H1 (cell line): ENCODE results near the gene GPN2. TPM values are rescaled to one million over a fixed set of nuclear protein-coding genes. Genes with fewer than 3 reads are reported as not detected.

ENCODE experiments used
- CTCF ChIA-PET: fragments of 300-600 bp; sonication (Branson Sonifier 250); formaldehyde crosslinking; loops from one replicate; lab custom pipeline; 2021; ENCODE audit not compliant: partially characterized antibody; lab: Charles Lee
- POLR2A ChIA-PET: fragments of 300-600 bp; sonication (Branson Sonifier 250); formaldehyde crosslinking; loops from one replicate; lab custom pipeline; 2021; ENCODE audit warnings: inconsistent platforms; ENCODE audit not compliant: partially characterized antibody; lab: Charles Lee
- DNase-seq, 2 experiments: peaks; one replicate each; pipeline versions ENCODE4 v3.0.0 to v3.0.0-alpha.2; 2010 to 2022; ENCODE audit warnings: low spot score in 2 of 2, low read depth in 1 of 2, mixed read lengths in 1 of 2
- FAIRE-seq: peaks from 2 replicates; lab custom pipeline; 2011; peaks lifted over from hg19 to GRCh38; lab: Jason Lieb, UNC
- H2AFZ ChIP-seq: 2 replicates; pipeline ENCODE4 v1.8.1; 2012; ENCODE audit warnings: low read length, inconsistent platforms
- H2AK5ac ChIP-seq: 2 replicates; pipeline ENCODE4 v1.6.1; 2013; ENCODE audit warnings: low read depth, low read length
- H2BK120ac ChIP-seq: replicated peaks from 2 replicates; pipeline ENCODE3; 2013; ENCODE audit warnings: low read depth, low read length, inconsistent platforms
- H2BK12ac ChIP-seq: 2 replicates; pipeline ENCODE4 v1.6.1; 2013; ENCODE audit warnings: low read depth, low read length
- H2BK15ac ChIP-seq: 2 replicates; pipeline ENCODE4 v1.6.1; 2013; ENCODE audit warnings: low read length
- H2BK20ac ChIP-seq: 2 replicates; pipeline ENCODE4 v1.6.1; 2013; ENCODE audit warnings: low read length
- H2BK5ac ChIP-seq: 2 replicates; pipeline ENCODE4 v1.6.1; 2013; ENCODE audit warnings: low read depth, low read length
- H3K14ac ChIP-seq: 2 replicates; pipeline ENCODE4 v1.6.1; 2013; ENCODE audit warnings: inconsistent platforms; ENCODE audit not compliant: insufficient read length
- H3K18ac ChIP-seq: 2 replicates; pipeline ENCODE4 v1.6.1; 2013; ENCODE audit warnings: low read length; ENCODE audit errors: extremely low read depth
- H3K23ac ChIP-seq: 2 replicates; pipeline ENCODE4 v1.6.1; 2013; ENCODE audit warnings: inconsistent platforms; ENCODE audit not compliant: insufficient read length
- H3K23me2 ChIP-seq: 2 replicates; pipeline ENCODE4 v1.6.1; 2013; ENCODE audit warnings: low read depth, low read length
- H3K27ac ChIP-seq: 2 replicates; pipeline ENCODE4 v1.6.1; 2011; ENCODE audit warnings: low read depth, low read length, inconsistent platforms
- H3K27me3 ChIP-seq, 4 experiments: replicated peaks in 1 of 4; 1 replicate in 1 of 4; 2 replicates in 3 of 4; pipeline versions ENCODE4 v1.6.1 to v1.8.1; 2011 to 2013; ENCODE audit warnings: low read length in 3 of 4, mild to moderate bottlenecking in 3 of 4, inconsistent platforms in 2 of 4, mixed read lengths in 2 of 4, moderate library complexity in 1 of 4; ENCODE audit not compliant: control insufficient read depth in 3 of 4, insufficient read depth in 3 of 4; ENCODE audit errors: extremely low read depth in 1 of 4
- H3K36me3 ChIP-seq, 4 experiments: 2 replicates each; pipeline versions ENCODE4 v1.6.1 to v1.8.1; 2011 to 2013; ENCODE audit warnings: mild to moderate bottlenecking in 4 of 4, low read length in 3 of 4, moderate library complexity in 2 of 4, control low read depth in 1 of 4, inconsistent platforms in 1 of 4; ENCODE audit not compliant: insufficient read depth in 4 of 4, control insufficient read depth in 2 of 4
- H3K4ac ChIP-seq: replicated peaks from 2 replicates; pipeline ENCODE3; 2013; ENCODE audit warnings: low read length, low read depth, mixed read lengths, inconsistent platforms; ENCODE audit not compliant: insufficient read length
- H3K4me1 ChIP-seq, 4 experiments: replicated peaks in 1 of 4; 1 replicate in 1 of 4; 2 replicates in 3 of 4; pipeline versions ENCODE4 v1.6.1 to v1.8.1; 2011 to 2013; ENCODE audit warnings: low read length in 3 of 4, inconsistent platforms in 2 of 4, mixed read lengths in 1 of 4; ENCODE audit not compliant: insufficient read depth in 4 of 4, control insufficient read depth in 3 of 4
- H3K4me2 ChIP-seq, 2 experiments: 2 replicates each; pipeline versions ENCODE4 v1.6.1 to v1.8.1; 2011 to 2013; ENCODE audit warnings: low read depth in 2 of 2, low read length in 2 of 2, control low read depth in 1 of 2, inconsistent platforms in 1 of 2, mild to moderate bottlenecking in 1 of 2; ENCODE audit not compliant: insufficient read depth in 1 of 2
- H3K4me3 ChIP-seq, 4 experiments: fragments of 200-600, 300-600 bp in 1 of 4; sonication (generic), shearing (Covaris generic), sonication (Bioruptor Twin) in 1 of 4; 2 replicates each; pipeline versions ENCODE4 v1.5.1 to v1.8.1; 2011 to 2016; ENCODE audit warnings: low read length in 4 of 4, low read depth in 3 of 4, control low read depth in 2 of 4, inconsistent platforms in 2 of 4, mild to moderate bottlenecking in 2 of 4, mixed read lengths in 1 of 4, moderate library complexity in 1 of 4; ENCODE audit not compliant: insufficient read depth in 2 of 4; ENCODE audit errors: extremely low read depth in 1 of 4
- H3K56ac ChIP-seq: replicated peaks from 2 replicates; pipeline ENCODE3; 2013; ENCODE audit warnings: low read depth, mild to moderate bottlenecking, mixed read lengths, low read length, inconsistent platforms; ENCODE audit not compliant: insufficient read length
- H3K79me1 ChIP-seq: 2 replicates; pipeline ENCODE4 v1.6.1; 2013; ENCODE audit warnings: low read depth, low read length, control low read depth
- H3K79me2 ChIP-seq, 2 experiments: 2 replicates each; pipeline versions ENCODE4 v1.6.1 to v1.8.1; 2012 to 2013; ENCODE audit warnings: low read length in 2 of 2, mild to moderate bottlenecking in 2 of 2, inconsistent platforms in 1 of 2; ENCODE audit not compliant: insufficient read depth in 2 of 2, control insufficient read depth in 1 of 2
- H3K9ac ChIP-seq, 4 experiments: replicated peaks in 1 of 4; 1 replicate in 1 of 4; 2 replicates in 3 of 4; pipeline versions ENCODE4 v1.6.1 to v1.8.1; 2011 to 2013; ENCODE audit warnings: low read depth in 3 of 4, low read length in 3 of 4, control low read depth in 2 of 4, mild to moderate bottlenecking in 2 of 4, moderate library complexity in 2 of 4, inconsistent platforms in 1 of 4; ENCODE audit errors: extremely low read depth in 1 of 4
- H3K9me3 ChIP-seq, 2 experiments: 2 replicates each; pipeline versions ENCODE4 v1.6.1 to v1.8.1; 2012 to 2013; ENCODE audit warnings: mild to moderate bottlenecking in 2 of 2, moderate library complexity in 2 of 2, control low read depth in 1 of 2, inconsistent platforms in 1 of 2, low read depth in 1 of 2, low read length in 1 of 2, mixed read lengths in 1 of 2; ENCODE audit not compliant: insufficient read depth in 2 of 2
- H4K20me1 ChIP-seq, 2 experiments: replicated peaks in 1 of 2; 2 replicates each; pipeline versions ENCODE3 to v1.8.1; 2011 to 2013; ENCODE audit warnings: inconsistent platforms in 2 of 2, low read length in 2 of 2, mild to moderate bottlenecking in 1 of 2; ENCODE audit not compliant: insufficient read depth in 2 of 2, control insufficient read depth in 1 of 2
- H4K5ac ChIP-seq: 2 replicates; pipeline ENCODE4 v1.6.1; 2013; ENCODE audit warnings: low read length, low read depth, mixed read lengths, inconsistent platforms; ENCODE audit not compliant: insufficient read length
- H4K8ac ChIP-seq: 2 replicates; pipeline ENCODE4 v1.8.0; 2013; ENCODE audit warnings: mild to moderate bottlenecking, moderate library complexity, low read length, inconsistent platforms; ENCODE audit not compliant: insufficient read depth; ENCODE audit errors: extremely low read depth
- H4K91ac ChIP-seq: replicated peaks from 2 replicates; pipeline ENCODE3; 2013; ENCODE audit warnings: low read length, mixed read lengths, inconsistent platforms; ENCODE audit not compliant: insufficient read length
- EP300 ChIP-seq, 2 experiments: IDR thresholded peaks; 1 replicate in 1 of 2; 2 replicates in 1 of 2; pipeline ENCODE4 v1.6.1; 2011 to 2012; ENCODE audit warnings: low read depth in 2 of 2, low read length in 2 of 2, mild to moderate bottlenecking in 2 of 2, borderline replicate concordance in 1 of 2, inconsistent platforms in 1 of 2, moderate library complexity in 1 of 2
- SIN3A ChIP-seq, 2 experiments: IDR thresholded peaks in 1 of 2; conservative IDR thresholded peaks in 1 of 2; 2 replicates each; pipeline ENCODE4 v1.6.1; 2011 to 2012; ENCODE audit warnings: low read length in 2 of 2, improper control_type of control experiment in 1 of 2, low read depth in 1 of 2, mild to moderate bottlenecking in 1 of 2
- SIRT6 ChIP-seq: IDR thresholded peaks from one replicate; pipeline ENCODE4 v1.7.1; 2012; ENCODE audit warnings: low read length, inconsistent platforms
- WGBS, 2 experiments: shearing (Covaris generic) in 1 of 2; methylation state at CpG; one replicate each; pipeline versions ENCODE4 v1.1.6 to v1.1.7; 2013 to 2015; ENCODE audit warnings: low lambda C conversion rate in 2 of 2, mixed read lengths in 2 of 2, inconsistent platforms in 1 of 2, low coverage in 1 of 2, missing lambda C conversion rate in 1 of 2; ENCODE audit not compliant: insufficient replicate concordance in 2 of 2, insufficient coverage in 1 of 2, insufficient read length in 1 of 2; ENCODE audit errors: extremely low coverage in 1 of 2, missing lambda C conversion rate in 1 of 2; 5-methylcytosine and 5-hydroxymethylcytosine counted together
- polyA plus RNA-seq, 7 experiments: library from polyadenylated mRNA; depleted of rRNA in 3 of 7; stranded (reverse) in 5 of 7; unstranded in 2 of 7; fragments of >200 nt in 5 of 7; fragments of 200-250 nt in 2 of 7; gene quantifications; 1 replicate in 5 of 7; 2 replicates in 1 of 7; 4 replicates in 1 of 7; pipeline versions ENCODE4 v1.2.1 to v1.2.3, GENCODE V29; 2011 to 2013; ENCODE audit warnings: missing spikeins in 2 of 7, mixed read lengths in 2 of 7
- total RNA-seq: library from RNA; stranded (reverse); fragmentation: NEBNext Ultra II Directional; extraction: Animal tissue kit (Norgen Biotek cat#: 25700); gene quantifications from 2 replicates; pipeline ENCODE4 v1.2.1, GENCODE V29; 2021

The GPN2 gene
- total and polyA plus RNA-seq, 2 of the 8 experiments (the other 6 are each of a cell fraction or from before 2014, with no cell fraction given), result 27.3 to 36.8 TPM

DNA sequence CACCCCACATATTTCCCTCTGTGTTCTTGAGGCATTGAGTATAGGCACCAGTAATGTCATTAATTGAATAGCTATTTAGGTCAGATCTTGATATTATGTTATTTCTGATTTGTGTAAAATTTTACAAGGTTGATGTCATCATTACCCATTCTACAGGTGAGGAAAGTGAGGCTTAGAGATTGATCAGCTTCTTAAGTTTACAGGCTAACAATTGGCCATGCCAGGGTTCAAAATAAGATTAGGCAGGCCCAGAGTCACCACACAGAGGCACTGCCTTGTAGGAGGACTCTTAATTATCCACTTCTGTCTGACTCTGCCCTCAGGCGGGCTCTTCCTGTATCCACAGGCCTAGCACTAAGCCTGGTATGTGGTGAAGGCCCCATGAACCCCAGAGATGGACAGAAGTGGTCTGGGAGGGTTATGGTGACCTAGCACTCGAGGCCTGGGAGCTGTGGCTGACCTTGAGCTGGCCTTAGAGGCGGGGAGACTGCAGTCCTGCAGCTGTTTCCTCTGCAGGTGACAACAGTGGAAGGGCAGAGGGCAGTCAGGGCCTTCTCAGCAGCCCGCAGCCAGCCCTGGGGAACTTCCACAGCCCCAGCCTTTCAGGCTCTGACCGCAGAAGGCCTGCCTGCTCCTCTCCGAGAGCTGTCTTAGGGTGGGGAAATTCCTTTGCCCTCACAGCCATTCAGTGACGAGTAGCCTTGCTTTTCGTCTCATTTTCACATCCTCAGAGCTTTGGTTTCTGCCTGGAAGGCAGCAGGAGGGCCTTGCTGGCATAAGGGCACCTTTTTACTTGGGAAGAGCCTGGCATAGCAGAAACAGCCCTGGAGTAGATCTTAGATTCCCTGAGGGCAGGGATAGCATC lies 51.4 kb downstream of the GPN2 start:
- no peaks in the 10 kb centered on the region for H3K23me2 ChIP-seq
- no peak overlapping the region for H3K23ac ChIP-seq
- no peak overlapping the region for H3K27ac ChIP-seq
- no peaks in the 10 kb centered on the region for H3K4me1 ChIP-seq
- peaks cover 2 to 10% (median 7%) of the 10 kb centered on the region in 4 experiments; a peak in 6 of 8 replicates for H3K36me3 ChIP-seq
- H3K4ac ChIP-seq, result no peak overlapping the region
- no peaks in the 10 kb centered on the region for H3K9me3 ChIP-seq
- H3K14ac ChIP-seq, result no peak overlapping the region
- TF ChIP-seq SIN3A (conservative IDR thresholded peaks at IDR 0.05 in 1 of 2, IDR thresholded peaks at IDR 0.05 in 1 of 2; ENCODE audit: low read depth in 1 of 2, low read length in 2 of 2) (no peak), EP300 (IDR thresholded peaks at IDR 0.05; ENCODE audit: borderline replicate concordance in 1 of 2, low read depth in 2 of 2, low read length in 2 of 2) (no peak), SIRT6 (no peak)
- no peak overlapping the region for H2BK12ac ChIP-seq
- no peak overlapping the region for H2BK120ac ChIP-seq
- no peaks in the 10 kb centered on the region for H3K79me2 ChIP-seq
- WGBS, 2 experiments, result 81% methylated on average over 7 of the region's 8 CpGs; no CpG with 5 or more reads in 1 of the 2 experiments
- H2BK15ac ChIP-seq, result no peak overlapping the region
- H3K4me3 ChIP-seq, result no peak overlapping the region
- no peaks in the 10 kb centered on the region for H3K79me1 ChIP-seq
- H2BK20ac ChIP-seq, result no peak overlapping the region
- ChIA-PET CTCF (interaction anchor here (0.8 to 12.8 kb wide), 7 partner anchors 9 to 40 kb away, joined by 3 to 125 read pairs (median 5); partner anchors contain the start of gene SFN), POLR2A (interaction anchor here (1.1 to 1.3 kb wide), 2 partner anchors 12 to 48 kb away, joined by 3 to 4 read pairs; partner anchors contain the start of gene ZDHHC18)
- no peak overlapping the region for H3K4me2 ChIP-seq
- no peak overlapping the region for H2AFZ ChIP-seq
- H4K8ac ChIP-seq, result no peak overlapping the region; the same call in 1 of the 2 replicates
- no peak overlapping the region for H4K91ac ChIP-seq
- no peaks in the 10 kb centered on the region for H3K27me3 ChIP-seq
- no peak for DNase-seq
- H2AK5ac ChIP-seq, result no peak overlapping the region
- H2BK5ac ChIP-seq, result no peak overlapping the region
- no peak overlapping the region for H3K9ac ChIP-seq
- no peak overlapping the region for H3K18ac ChIP-seq
- H4K20me1 ChIP-seq, result peaks cover 0 to 5% of the 10 kb centered on the region in 2 experiments
- FAIRE-seq, result no peak
- H4K5ac ChIP-seq, result no peak overlapping the region
- no peak overlapping the region for H3K56ac ChIP-seq
